A673 (cell line): Measurements from ENCODE around the gene LARGE2. TPM values are rescaled to one million over a fixed set of nuclear protein-coding genes. Genes with fewer than 3 reads are reported as not detected.
"Not testable (repeated sequence)": the region's sequence is repeated elsewhere in the genome, so short reads cannot be mapped to it uniquely, and the experiment has no call there.

Experiments used
- BruUV-seq: library from RNA; stranded (reverse); fragments of 400-500 nt; replicated peaks from 2 replicates; lab custom pipeline; 2021; lab: Mats Ljungman, UMichigan
- CTCF ChIA-PET: fragments of 300-600 bp; sonication (Branson Sonifier 250); formaldehyde crosslinking; loops from one replicate; lab custom pipeline; 2022; ENCODE audit warnings: antibody characterized with exemption; lab: Charles Lee
- POLR2A ChIA-PET: fragments of 300-600 bp; sonication (Branson Sonifier 250); formaldehyde crosslinking; loops from one replicate; lab custom pipeline; 2022; ENCODE audit warnings: antibody characterized with exemption; ENCODE audit not compliant: low non-redundant PET; lab: Charles Lee
- DNase-seq: peaks from one replicate; pipeline ENCODE4 v3.0.0-alpha.2; 2015; ENCODE audit warnings: low spot score
- H3K27ac ChIP-seq: fragments of 200-600 bp; sonication (generic); 2 replicates; pipeline ENCODE4 v1.5.1; 2016; ENCODE audit warnings: mixed run types, low read depth, mild to moderate bottlenecking, mixed read lengths, antibody characterized with exemption, low read length; ENCODE audit not compliant: poor library complexity, severe bottlenecking
- H3K27me3 ChIP-seq: fragments of 200-600 bp; sonication (generic); replicated peaks from 2 replicates; pipeline ENCODE4 v1.6.1; 2017; ENCODE audit warnings: mixed run types, low read depth, mild to moderate bottlenecking, mixed read lengths, antibody characterized with exemption, low read length; ENCODE audit not compliant: insufficient read depth, poor library complexity
- H3K36me3 ChIP-seq: fragments of 200-600 bp; sonication (generic); 2 replicates; pipeline ENCODE4 v1.6.1; 2016; ENCODE audit warnings: mixed run types, mild to moderate bottlenecking, mixed read lengths, antibody characterized with exemption, low read length; ENCODE audit not compliant: insufficient read depth, poor library complexity, severe bottlenecking
- H3K4me1 ChIP-seq: fragments of 200-600 bp; sonication (generic); 2 replicates; pipeline ENCODE4 v1.6.1; 2017; ENCODE audit warnings: mixed run types, mild to moderate bottlenecking, mixed read lengths, antibody characterized with exemption, low read length; ENCODE audit not compliant: insufficient read depth, poor library complexity, severe bottlenecking
- H3K4me3 ChIP-seq: fragments of 200-600 bp; sonication (generic); 2 replicates; pipeline ENCODE4 v1.5.1; 2016; ENCODE audit warnings: low read depth, mixed run types, mild to moderate bottlenecking, mixed read lengths, low read length; ENCODE audit not compliant: poor library complexity, severe bottlenecking
- H3K9me3 ChIP-seq: fragments of 200-600 bp; sonication (generic); 2 replicates; pipeline ENCODE4 v1.6.1; 2016; ENCODE audit warnings: mixed run types, low read depth, mild to moderate bottlenecking, mixed read lengths, antibody characterized with exemption, low read length; ENCODE audit not compliant: poor library complexity, severe bottlenecking
- CTCF ChIP-seq: fragments of 300-800, 200-600 bp; sonication (generic); conservative IDR thresholded peaks from 2 replicates; pipeline ENCODE4 v1.5.1; 2017; ENCODE audit warnings: low read depth, mild to moderate bottlenecking, antibody characterized with exemption, low read length, moderate library complexity, mixed read lengths
- EZH2 ChIP-seq: fragments of 200-600 bp; sonication (generic); IDR thresholded peaks from 2 replicates; pipeline ENCODE4 v1.6.1; 2017; ENCODE audit warnings: borderline replicate concordance, low read depth, mild to moderate bottlenecking, mixed read lengths, antibody characterized with exemption, low read length; ENCODE audit not compliant: poor library complexity, severe bottlenecking
- intact Hi-C: fragments of 100-400 bp; cut with micrococcal nuclease; formaldehyde crosslinking; loops from one replicate; pipeline ENCODE4 v1.10.0; 2022; ENCODE audit not compliant: unreplicated experiment
- total RNA-seq: library from RNA; stranded (reverse); gene quantifications from 2 replicates; pipeline ENCODE4 v1.2.3, GENCODE V29; 2021

The LARGE2 gene
- total RNA-seq, 1 experiment from 2014 or later = 9.1 TPM

GRCh38 chr11:45905095-45905494 lies 17.4 kb upstream of the LARGE2 start:
- H3K9me3 ChIP-seq = no peaks in the 10 kb centered on the region
- BruUV-seq = TSS peak; percentile 16
- TF ChIP-seq EZH2 = no peak
- TF ChIP-seq CTCF = no peak
- ChIA-PET CTCF (no interaction called here), POLR2A (interaction anchor here (0.6 kb wide), 1 partner anchor 296 kb away, joined by 3 read pairs; no protein-coding TSS in a partner anchor)
- no peak overlapping the region for H3K4me3 ChIP-seq
- no peaks in the 10 kb centered on the region for H3K36me3 ChIP-seq
- H3K27me3 ChIP-seq = no peaks in the 10 kb centered on the region
- peaks cover 10% of the 10 kb centered on the region for H3K4me1 ChIP-seq
- no peak for DNase-seq
- intact Hi-C loops = no loop called here
- H3K27ac ChIP-seq = no peak overlapping the region

- H3K9me3 ChIP-seq, H3K27me3 ChIP-seq, H3K27ac ChIP-seq, CTCF ChIA-PET, H3K4me1 ChIP-seq, BruUV-seq, intact Hi-C loops, DNase-seq, H3K36me3 ChIP-seq, H3K4me3 ChIP-seq: not testable (repeated sequence)
- POLR2A ChIA-PET = interaction anchor here (0.6 kb wide), 1 partner anchor 295 kb away, joined by 3 read pairs; no protein-coding TSS in a partner anchor
Observed at GRCh38 chr11:45905576-45905975, 16.9 kb upstream of the LARGE2 start.

- POLR2A ChIA-PET = interaction anchor here (0.5 to 0.7 kb wide), 2 partner anchors 34 to 51 kb away, joined by 3 to 7 read pairs; no protein-coding TSS in a partner anchor
- no peaks in the 10 kb centered on the region for H3K9me3 ChIP-seq
- BruUV-seq = no TSS peak
Observed at GRCh38 chr11:45906096-45906682, 16.3 kb upstream of the LARGE2 start.

More at GRCh38 chr11:45906096-45906682, 16.3 kb upstream of the LARGE2 start:
- Histone ChIP-seq H3K27me3 (no peaks in the 10 kb centered on the region), H3K36me3 (no peaks in the 10 kb centered on the region), H3K27ac (no peak overlapping the region), H3K4me1 (peaks cover under 1% of the 10 kb centered on the region), H3K4me3 (no peak overlapping the region)
- intact Hi-C loops = no loop called here
- CTCF ChIA-PET = no interaction called here
- DNase-seq = no peak
- TF ChIP-seq CTCF = no peak
- TF ChIP-seq EZH2 = no peak
